ENCODE results near the gene LSG1. TPM values are rescaled to one million over a fixed set of nuclear protein-coding genes. Genes with fewer than 3 reads are reported as not detected.

LSG1 gene
- total RNA-seq, 4 donors from 2014 or later = 18.7 to 69.9 (median 52.8) TPM

DNA sequence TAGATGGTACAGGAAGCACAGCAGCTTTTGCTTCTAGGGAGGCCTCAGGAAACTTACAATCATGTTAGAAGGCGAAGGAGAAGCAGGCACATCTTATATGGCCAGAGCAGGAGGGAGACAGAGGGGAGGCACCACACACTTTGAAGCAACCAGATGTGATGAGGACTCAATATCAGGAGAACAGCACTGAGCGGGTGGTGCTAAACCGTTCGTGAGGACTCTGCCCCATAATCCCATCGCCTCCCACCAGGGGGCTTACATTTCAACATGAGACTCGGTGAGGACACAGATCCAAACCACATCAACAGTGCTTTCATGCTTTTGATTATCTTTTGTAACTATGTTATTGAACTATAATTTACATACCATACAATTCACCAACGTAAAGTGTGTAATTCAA, 31.2 kb downstream of the LSG1 start:
- TF ChIP-seq, protein P1, sequence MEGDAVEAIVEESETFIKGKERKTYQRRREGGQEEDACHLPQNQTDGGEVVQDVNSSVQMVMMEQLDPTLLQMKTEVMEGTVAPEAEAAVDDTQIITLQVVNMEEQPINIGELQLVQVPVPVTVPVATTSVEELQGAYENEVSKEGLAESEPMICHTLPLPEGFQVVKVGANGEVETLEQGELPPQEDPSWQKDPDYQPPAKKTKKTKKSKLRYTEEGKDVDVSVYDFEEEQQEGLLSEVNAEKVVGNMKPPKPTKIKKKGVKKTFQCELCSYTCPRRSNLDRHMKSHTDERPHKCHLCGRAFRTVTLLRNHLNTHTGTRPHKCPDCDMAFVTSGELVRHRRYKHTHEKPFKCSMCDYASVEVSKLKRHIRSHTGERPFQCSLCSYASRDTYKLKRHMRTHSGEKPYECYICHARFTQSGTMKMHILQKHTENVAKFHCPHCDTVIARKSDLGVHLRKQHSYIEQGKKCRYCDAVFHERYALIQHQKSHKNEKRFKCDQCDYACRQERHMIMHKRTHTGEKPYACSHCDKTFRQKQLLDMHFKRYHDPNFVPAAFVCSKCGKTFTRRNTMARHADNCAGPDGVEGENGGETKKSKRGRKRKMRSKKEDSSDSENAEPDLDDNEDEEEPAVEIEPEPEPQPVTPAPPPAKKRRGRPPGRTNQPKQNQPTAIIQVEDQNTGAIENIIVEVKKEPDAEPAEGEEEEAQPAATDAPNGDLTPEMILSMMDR (IDR thresholded peaks at IDR 0.05) = no peak
- TF ChIP-seq EP300 (IDR thresholded peaks at IDR 0.05; ENCODE audit: low read depth) (no peak), POLR2A (IDR thresholded peaks at IDR 0.05) (no peak), POLR2AphosphoS5 (IDR thresholded peaks at IDR 0.05) (no peak)
- H3K27ac ChIP-seq = no peak overlapping the region
- peaks cover 0 to 36% (median 16%) of the 10 kb centered on the region in 4 donors for H3K36me3 ChIP-seq
- H3K4me3 ChIP-seq = no peak overlapping the region
- H3K4me1 ChIP-seq = no peaks in the 10 kb centered on the region
- no peaks in the 10 kb centered on the region for H3K27me3 ChIP-seq
- intact Hi-C loops (cut with DNase I; ENCODE audit: low total_unique reads) = no loop called here
- 70 to 84% methylated on average over 5 to 7 of the region's 7 CpGs for WGBS, 2 donors (ENCODE audit: low coverage in 1 of 2)
- in situ Hi-C loops (cut with MboI; ENCODE audit: low pct_ligation_motif_present in 1 of 4, low pct_unique_long_range_greater_than_20kb in 1 of 4, low sequenced_read_pairs in 3 of 4) = no loop called here
- no peak for DNase-seq
- no peaks in the 10 kb centered on the region for H3K9me3 ChIP-seq

DNA sequence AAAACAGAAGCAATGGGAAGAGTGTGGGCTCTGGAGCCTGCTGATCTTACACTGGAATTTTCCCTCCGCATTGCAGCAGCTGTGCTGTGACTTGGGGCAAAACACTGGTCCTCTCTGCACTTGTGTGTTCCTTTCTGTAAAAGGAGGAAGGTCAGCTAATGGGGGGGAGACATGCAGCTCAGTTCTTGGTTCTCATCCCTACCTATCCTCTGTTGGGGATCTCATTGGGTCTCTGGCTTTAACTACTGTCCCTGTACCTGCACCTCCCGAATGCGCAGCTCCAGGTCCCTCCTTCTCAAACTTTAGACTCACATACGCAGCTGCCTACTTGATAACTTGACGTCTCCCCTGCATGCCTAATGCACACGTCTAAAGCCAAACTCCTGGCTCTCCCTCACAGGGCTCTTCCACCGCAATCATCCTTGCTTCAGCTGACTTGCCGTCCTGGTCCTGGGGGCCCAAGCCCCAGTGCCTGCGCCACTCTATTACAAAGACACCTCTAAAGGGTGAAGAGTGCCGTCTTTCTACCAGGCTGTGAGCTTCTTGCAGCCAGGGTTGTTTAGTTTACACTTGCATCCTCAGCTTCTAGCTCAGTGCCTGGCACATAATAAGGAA, 32.9 kb downstream of the LSG1 start:
- no peaks in the 10 kb centered on the region for H3K27me3 ChIP-seq
- in situ Hi-C loops (cut with MboI; ENCODE audit: low pct_ligation_motif_present in 1 of 4, low pct_unique_long_range_greater_than_20kb in 1 of 4, low sequenced_read_pairs in 3 of 4) = no loop called here
- H3K36me3 ChIP-seq = peaks cover 0 to 26% (median 10%) of the 10 kb centered on the region in 4 donors
- H3K4me3 ChIP-seq = no peak overlapping the region
- TF ChIP-seq, protein P1 (IDR thresholded peaks at IDR 0.05) = no peak
- TF ChIP-seq EP300 (IDR thresholded peaks at IDR 0.05; ENCODE audit: low read depth) = no peak
- TF ChIP-seq POLR2AphosphoS5 (IDR thresholded peaks at IDR 0.05) = no peak
- no peak for TF ChIP-seq POLR2A (IDR thresholded peaks at IDR 0.05)
- H3K27ac ChIP-seq = no peak overlapping the region
- intact Hi-C loops (cut with DNase I; ENCODE audit: low total_unique reads) = no loop called here
- DNase-seq = no peak
- H3K4me1 ChIP-seq = no peaks in the 10 kb centered on the region
- H3K9me3 ChIP-seq = no peaks in the 10 kb centered on the region
- WGBS, 2 donors (ENCODE audit: low coverage in 1 of 2) = 90 to 92% methylated on average over 5 to 10 of the region's 10 CpGs

DNA sequence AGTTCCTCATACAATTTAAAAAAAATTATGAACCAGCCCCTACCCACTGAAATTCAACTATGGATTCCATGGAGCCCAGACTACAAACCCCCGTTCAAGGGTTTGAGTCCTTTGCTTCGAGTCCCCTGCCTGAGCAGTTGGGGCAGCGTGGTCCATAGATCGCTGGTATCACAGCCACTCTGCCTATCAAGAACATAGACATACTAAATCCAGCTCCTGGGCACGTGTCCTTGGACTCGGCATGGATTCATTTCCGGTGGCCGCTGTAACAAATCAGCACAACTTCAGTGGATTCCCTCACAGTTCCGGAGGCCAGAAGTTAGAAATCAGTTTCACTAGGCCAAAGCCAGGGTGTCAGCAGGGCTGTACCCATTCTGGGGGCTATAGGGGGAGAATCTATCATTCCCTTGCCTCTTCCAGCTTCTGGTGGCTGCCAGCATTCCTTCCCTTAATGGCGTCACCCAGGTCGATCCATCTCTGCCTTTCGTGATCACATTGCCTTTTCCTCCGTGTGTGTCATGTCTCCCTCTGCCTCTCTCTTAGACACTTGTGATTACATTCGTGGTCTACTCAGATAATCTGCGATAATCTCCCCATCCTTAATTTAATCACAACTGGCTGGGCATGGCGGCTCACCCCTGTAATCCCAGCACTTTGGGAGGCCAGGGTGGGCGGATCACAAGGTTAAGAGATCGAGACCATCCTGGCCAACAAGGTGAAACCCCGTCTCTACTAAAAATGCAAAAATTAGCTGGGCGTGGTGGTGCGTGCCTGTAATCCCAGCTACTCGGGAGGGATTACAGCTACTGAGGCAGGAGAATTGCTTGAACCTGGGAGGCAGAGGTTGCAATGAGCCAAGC, 34.2 kb downstream of the LSG1 start:
- in situ Hi-C loops (cut with MboI; ENCODE audit: low pct_ligation_motif_present in 1 of 4, low pct_unique_long_range_greater_than_20kb in 1 of 4, low sequenced_read_pairs in 3 of 4) = no loop called here
- H3K27ac ChIP-seq = no peak overlapping the region

DNA sequence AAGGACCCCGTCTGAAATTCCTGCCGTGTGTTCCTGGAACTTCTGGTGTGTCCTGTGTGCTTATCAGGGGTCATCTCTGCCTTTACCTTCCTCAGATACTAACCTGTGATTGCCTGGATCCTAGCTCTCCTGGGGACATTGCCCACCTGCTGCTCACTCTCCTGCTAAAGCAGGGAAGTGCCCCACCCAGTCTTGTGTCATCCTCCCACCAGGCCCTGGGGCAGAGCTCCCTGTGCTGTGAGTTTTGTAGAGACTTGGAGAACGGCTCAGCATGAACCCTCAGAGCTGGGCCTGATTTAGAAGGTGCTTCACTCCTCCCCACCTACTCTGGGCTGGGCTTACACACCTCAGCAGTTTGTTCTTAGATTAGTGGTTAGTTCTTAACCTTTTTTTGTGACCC, 34.9 kb downstream of the LSG1 start:
- DNase-seq = no peak
- H3K27ac ChIP-seq = no peak overlapping the region
- WGBS, 2 donors (ENCODE audit: low coverage in 1 of 2) = 66 to 93% methylated on average over 2 to 3 of the region's 3 CpGs

More for the DNA sequence above, 34.2 kb downstream of the LSG1 start:
- DNase-seq = no peak
- WGBS, 2 donors (ENCODE audit: low coverage in 1 of 2) = 91% methylated on average over 7 to 22 of the region's 22 CpGs
- peaks cover 0 to 4% (median 0%) of the 10 kb centered on the region in 4 donors for H3K4me1 ChIP-seq
- peaks cover 0 to 22% (median 4%) of the 10 kb centered on the region in 4 donors for H3K36me3 ChIP-seq
- H3K9me3 ChIP-seq = no peaks in the 10 kb centered on the region
- intact Hi-C loops (cut with DNase I; ENCODE audit: low total_unique reads) = no loop called here
- no peak overlapping the region for H3K4me3 ChIP-seq
- TF ChIP-seq POLR2A (IDR thresholded peaks at IDR 0.05) (no peak), POLR2AphosphoS5 (IDR thresholded peaks at IDR 0.05) (no peak), EP300 (IDR thresholded peaks at IDR 0.05; ENCODE audit: low read depth) (no peak)
- TF ChIP-seq, protein P1 (IDR thresholded peaks at IDR 0.05) = no peak
- no peaks in the 10 kb centered on the region for H3K27me3 ChIP-seq

More for the DNA sequence above, 34.9 kb downstream of the LSG1 start:
- Histone ChIP-seq H3K4me3 (no peak overlapping the region), H3K9me3 (no peaks in the 10 kb centered on the region), H3K4me1 (peaks cover 0 to 11% (median 3%) of the 10 kb centered on the region in 4 donors), H3K27me3 (no peaks in the 10 kb centered on the region), H3K36me3 (peaks cover 0 to 17% (median 2%) of the 10 kb centered on the region in 4 donors)
- no peak for TF ChIP-seq POLR2AphosphoS5 (IDR thresholded peaks at IDR 0.05)
- TF ChIP-seq, protein P1 (IDR thresholded peaks at IDR 0.05) = no peak
- TF ChIP-seq EP300 (IDR thresholded peaks at IDR 0.05; ENCODE audit: low read depth) = no peak
- no peak for TF ChIP-seq POLR2A (IDR thresholded peaks at IDR 0.05)
- intact Hi-C loops (cut with DNase I; ENCODE audit: low total_unique reads) = no loop called here
- in situ Hi-C loops (cut with MboI; ENCODE audit: low pct_ligation_motif_present in 1 of 4, low pct_unique_long_range_greater_than_20kb in 1 of 4, low sequenced_read_pairs in 3 of 4) = no loop called here

All from transverse colon (tissue), 4 donors.